ENCODE data around the gene NR4A3.

NR4A3 gene

DNA sequence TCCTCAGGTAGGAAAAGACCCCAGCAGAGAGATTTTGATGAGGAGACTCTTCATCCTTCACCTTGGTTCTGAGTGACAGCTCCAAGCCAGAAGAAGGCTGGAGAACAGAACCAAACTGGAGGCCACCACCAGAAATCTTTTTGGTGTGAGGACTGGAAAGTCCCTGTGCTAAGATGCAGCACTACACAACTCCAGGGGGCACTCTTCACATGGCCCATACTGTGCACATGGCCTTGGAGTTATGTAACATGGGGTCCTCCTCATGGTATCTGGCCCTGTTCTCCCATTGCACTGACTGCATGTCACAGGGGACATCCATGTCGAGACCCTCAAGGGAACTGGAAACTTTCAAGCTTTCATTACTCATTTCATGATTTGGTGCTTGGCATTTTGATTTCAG is 67.4 kb downstream of the NR4A3 start:
- FAIRE-seq: no peak

DNA sequence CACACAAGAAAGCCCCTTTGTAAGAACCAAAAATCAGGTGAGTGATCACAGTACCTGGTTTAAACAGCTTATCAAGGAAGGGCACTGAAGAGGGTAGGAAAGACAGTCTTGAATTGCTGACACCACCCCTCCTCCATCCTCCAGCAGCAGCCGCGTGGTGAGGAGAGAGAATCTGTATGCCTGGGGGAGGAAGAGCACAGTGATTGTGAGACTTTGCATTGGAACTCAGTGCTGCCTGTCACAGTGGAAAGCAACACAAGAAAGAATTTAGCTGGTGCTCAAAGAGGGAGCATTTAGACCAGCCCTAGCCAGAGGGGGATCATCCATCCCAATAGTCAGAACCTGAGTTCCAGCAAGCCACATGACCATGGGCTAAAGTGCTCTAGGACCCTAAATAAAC is 73.1 kb downstream of the NR4A3 start:
- no peak for FAIRE-seq

DNA sequence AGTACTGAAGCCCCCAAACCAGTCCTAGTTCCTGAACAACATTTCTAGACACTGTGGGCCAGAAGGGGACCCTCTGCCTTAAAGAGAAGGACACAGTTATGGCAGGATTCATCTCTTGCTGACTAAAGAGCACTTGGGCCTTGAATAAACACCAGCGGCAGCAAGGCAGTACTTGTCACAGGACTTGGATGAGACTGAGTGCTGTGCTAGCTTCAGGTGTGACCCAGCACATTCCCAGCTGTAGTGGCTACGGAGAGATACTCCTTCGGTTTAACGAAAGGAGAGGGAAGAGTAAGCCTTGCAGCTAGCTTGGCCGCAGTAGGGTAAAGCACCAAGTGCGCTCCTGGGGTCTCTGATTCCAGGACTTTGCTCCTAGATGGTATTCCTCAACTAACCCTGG is 73.8 kb downstream of the NR4A3 start:
- FAIRE-seq: no peak

DNA sequence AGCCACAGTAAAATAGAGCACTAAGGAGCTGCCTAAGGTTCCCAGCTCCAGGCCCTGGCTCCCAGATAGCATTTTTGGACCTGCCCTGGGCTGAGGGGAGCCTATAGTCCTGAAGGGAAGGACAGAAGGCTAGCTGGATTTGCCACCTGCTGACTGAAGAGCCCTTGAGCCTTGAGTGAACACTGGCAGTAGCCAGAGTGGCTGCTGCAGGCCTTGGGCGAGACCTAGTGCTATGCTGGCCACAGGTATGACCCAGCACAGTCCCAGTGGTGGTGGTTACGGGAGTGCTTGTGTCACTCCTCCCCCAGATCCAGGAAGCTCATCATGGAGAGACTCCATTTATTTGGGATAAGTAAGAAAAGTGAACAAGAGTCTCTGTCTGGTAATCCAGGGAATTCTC is 74.4 kb downstream of the NR4A3 start:
- no peak for FAIRE-seq

DNA sequence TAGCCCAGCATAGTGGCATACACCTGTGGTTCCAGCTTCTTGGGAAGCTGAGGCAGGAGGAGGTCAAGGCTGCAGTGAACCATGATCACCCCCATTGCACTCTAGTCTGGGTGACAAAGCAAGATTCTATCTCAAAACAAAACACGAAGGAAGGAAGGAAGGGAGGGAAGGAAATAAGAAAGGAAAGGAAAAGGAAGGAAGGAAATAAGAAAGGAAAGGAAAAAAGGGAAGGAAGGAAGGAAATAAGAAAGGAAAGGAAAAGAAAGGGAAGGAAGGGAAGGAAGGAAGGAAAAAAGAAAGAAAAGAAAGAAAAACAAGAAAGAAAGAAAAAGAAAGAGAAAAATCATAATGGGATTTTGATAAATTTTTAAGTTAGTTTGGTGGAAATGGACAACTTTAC is 81.7 kb downstream of the NR4A3 start:
- no peak for FAIRE-seq

DNA sequence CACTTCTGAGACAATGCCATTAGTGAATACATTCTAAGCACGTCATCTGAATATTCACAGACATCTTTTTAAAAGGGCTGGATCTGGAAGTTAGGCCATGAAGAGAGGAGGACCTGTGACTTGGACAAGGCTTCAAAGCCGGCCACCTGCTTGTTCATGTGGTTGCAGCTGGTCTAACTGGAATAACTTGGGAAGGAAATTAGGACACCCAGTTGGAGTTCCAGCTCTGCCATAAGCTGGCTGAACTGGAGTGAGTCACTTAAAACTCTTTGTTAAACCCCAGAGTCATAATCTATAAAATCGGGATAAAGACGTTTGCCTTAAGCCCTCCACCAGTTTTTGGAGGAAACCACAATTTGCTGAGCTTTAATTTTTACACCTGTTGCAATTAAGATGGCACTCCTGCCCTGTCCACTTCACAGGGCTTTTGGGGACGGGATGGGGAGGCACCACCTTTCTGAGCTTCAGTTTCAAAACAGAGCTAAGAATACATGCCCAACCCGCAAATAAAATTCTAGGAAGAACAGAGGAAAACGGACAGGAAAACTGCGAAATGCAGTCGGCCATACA is 84.2 kb downstream of the NR4A3 start:
- FAIRE-seq: no peak

DNA sequence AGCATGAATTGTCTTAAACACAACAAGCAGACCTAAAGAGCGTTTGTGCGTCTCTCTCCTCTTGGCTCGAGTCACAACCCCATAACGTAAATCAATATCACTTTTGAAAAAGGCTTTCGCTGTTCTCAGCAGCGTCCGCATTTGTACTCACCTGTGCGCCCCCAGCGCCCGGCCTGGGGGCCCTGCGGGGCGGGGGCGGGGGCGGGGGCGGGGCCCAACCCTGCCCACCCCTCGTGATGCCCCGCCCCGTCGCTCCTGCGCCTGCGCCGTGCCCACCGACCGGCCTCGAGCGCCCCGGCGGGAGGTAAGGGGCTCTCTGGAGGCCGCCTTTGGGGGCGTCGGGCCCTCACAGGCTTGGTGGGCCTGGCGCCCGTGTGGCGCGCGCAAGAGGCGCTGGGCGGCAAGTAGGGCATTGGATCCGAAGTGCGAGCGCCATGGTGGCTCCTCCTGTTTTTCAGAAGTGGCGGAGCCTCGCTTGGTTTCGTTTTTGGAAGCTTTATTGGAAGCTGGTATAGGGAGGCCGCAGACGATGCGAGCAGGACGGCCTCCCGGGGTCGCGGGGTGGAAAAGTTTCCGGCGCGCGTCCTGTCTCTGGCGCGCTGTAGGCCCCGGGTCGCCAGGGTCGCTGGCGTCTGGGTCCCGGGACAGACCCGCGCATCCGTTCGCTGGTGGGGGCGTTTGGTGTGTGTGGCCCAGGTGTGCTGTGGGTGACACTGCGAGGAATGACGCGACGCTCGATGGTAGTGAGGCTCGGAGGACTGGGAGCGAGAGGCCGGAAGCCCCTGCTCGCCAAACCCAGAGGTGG is 84.9 kb downstream of the NR4A3 start, which contains the start of gene STX17:
STX17 (plus strand) TSS at position 252 of the 805 bp plus-strand sequence. CDS start 8,586 bp downstream, outside the sequence.
- no peak for FAIRE-seq

DNA sequence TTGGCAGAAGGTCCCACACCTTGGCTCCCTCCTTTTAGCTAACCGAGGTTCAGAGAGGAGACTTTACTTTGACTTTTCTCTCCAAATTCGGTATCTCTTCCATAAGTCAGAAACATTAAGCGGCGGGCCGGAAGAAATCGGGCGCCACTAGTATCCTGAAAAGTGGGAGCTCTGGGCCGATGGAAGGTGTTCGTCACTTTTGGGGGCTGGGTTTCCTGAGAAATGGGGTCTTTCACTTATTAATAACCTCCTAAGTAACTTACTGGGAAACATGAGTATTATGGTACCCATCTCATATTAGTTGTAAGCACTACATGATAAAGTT is 85.5 kb downstream of the NR4A3 start:
- no peak for FAIRE-seq

DNA sequence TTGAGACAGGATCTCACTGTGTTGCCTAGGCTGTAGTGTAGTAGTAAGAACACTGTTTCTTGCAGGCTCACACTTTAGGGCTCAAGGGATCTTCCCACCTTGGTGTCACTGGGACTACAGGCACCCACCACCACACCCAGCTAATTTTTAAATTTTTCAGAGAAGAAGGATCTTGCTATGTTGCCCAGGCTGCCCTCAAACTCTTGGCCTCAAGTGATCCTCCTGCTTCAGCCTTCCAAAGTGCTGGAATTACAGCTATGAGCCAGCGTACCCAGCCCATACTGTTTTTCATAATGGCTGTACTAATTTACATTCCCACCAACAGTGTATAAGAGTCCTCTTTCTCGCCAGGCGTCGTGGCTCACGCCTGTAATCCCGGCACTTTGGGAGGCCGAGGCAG is 89.9 kb downstream of the NR4A3 start:
- FAIRE-seq: no peak

All from A204.1 (cell line).